GM23338 (cell line): ENCODE measurements around the gene CDKN1A. TPM values are rescaled to one million over a fixed set of nuclear protein-coding genes. Genes with fewer than 3 reads are reported as not detected.

Experiments
- ATAC-seq: fragments of 200-7000 bp; cut with Tn5 transposase; 3 replicates; pipeline ENCODE4 v1.9.1; 2020
- DNase-seq: peaks from one replicate; pipeline ENCODE4 v3.0.0-alpha.2; 2015; ENCODE audit warnings: low spot score
- H2AFZ ChIP-seq: fragments of 200-600 bp; sonication (generic); 2 replicates; pipeline ENCODE4 v1.8.0; 2016; ENCODE audit warnings: antibody characterized with exemption, mild to moderate bottlenecking, moderate library complexity
- H3F3A ChIP-seq: fragments of 200-600 bp; sonication (generic); replicated peaks from 2 replicates; pipeline ENCODE4 v1.8.0; 2017; ENCODE audit warnings: antibody characterized with exemption, mixed run types, low read depth
- H3K27ac ChIP-seq: fragments of 200-600 bp; sonication (generic); 2 replicates; pipeline ENCODE4 v1.6.1; 2016; ENCODE audit warnings: low read depth
- H3K27me3 ChIP-seq: fragments of 200-600 bp; sonication (generic); 2 replicates; pipeline ENCODE4 v1.8.0; 2016; ENCODE audit warnings: mild to moderate bottlenecking, mixed run types, moderate library complexity; ENCODE audit not compliant: insufficient read depth
- H3K36me3 ChIP-seq: fragments of 200-600 bp; sonication (generic); 2 replicates; pipeline ENCODE4 v1.8.0; 2016; ENCODE audit warnings: mild to moderate bottlenecking; ENCODE audit not compliant: insufficient read depth
- H3K4me1 ChIP-seq: fragments of 200-600 bp; sonication (generic); 2 replicates; pipeline ENCODE4 v1.8.0; 2016; ENCODE audit warnings: mild to moderate bottlenecking, moderate library complexity; ENCODE audit not compliant: insufficient read depth
- H3K4me2 ChIP-seq: fragments of 200-600 bp; sonication (generic); 2 replicates; pipeline ENCODE4 v1.7.1; 2017; ENCODE audit warnings: mixed run types
- H3K4me3 ChIP-seq: fragments of 200-600 bp; sonication (generic); 2 replicates; pipeline ENCODE4 v1.6.1; 2016; ENCODE audit warnings: mixed run types
- H3K79me2 ChIP-seq: fragments of 200-600 bp; sonication (generic); replicated peaks from 2 replicates; pipeline ENCODE4 v1.8.0; 2017; ENCODE audit warnings: mild to moderate bottlenecking; ENCODE audit not compliant: insufficient read depth
- H3K9me2 ChIP-seq: fragments of 200-600 bp; sonication (generic); 2 replicates; pipeline ENCODE4 v1.8.0; 2017; ENCODE audit not compliant: insufficient read depth
- H4K20me1 ChIP-seq: fragments of 200-600 bp; sonication (generic); replicated peaks from 2 replicates; pipeline ENCODE4 v1.8.0; 2017; ENCODE audit warnings: mild to moderate bottlenecking; ENCODE audit not compliant: insufficient read depth
- H3K27ac Mint-ChIP-seq: 2 replicates; pipeline ENCODE4 v1.8.0; 2020; ENCODE audit warnings: inconsistent platforms, mild to moderate bottlenecking, moderate library complexity, mixed read lengths
- H3K27me3 Mint-ChIP-seq: 3 replicates; pipeline ENCODE4 v1.8.0; 2022; ENCODE audit warnings: low read depth, mild to moderate bottlenecking, moderate library complexity, mixed read lengths, inconsistent platforms; ENCODE audit not compliant: insufficient read depth, poor library complexity
- H3K36me3 Mint-ChIP-seq: 3 replicates; pipeline ENCODE4 v1.8.0; 2021; ENCODE audit warnings: low read depth, mild to moderate bottlenecking, inconsistent platforms, moderate library complexity, mixed read lengths
- H3K4me1 Mint-ChIP-seq: 3 replicates; pipeline ENCODE4 v1.8.0; 2020; ENCODE audit warnings: mild to moderate bottlenecking, inconsistent platforms, mixed read lengths
- H3K4me3 Mint-ChIP-seq: 3 replicates; pipeline ENCODE4 v1.8.0; 2021; ENCODE audit warnings: moderate library complexity, mild to moderate bottlenecking, inconsistent platforms, mixed read lengths
- H3K9me3 Mint-ChIP-seq: 3 replicates; pipeline ENCODE4 v1.8.0; 2020; ENCODE audit warnings: moderate library complexity, mild to moderate bottlenecking, inconsistent platforms, mixed read lengths
- CREB1 ChIP-seq: fragments of 250-450 bp; sonication (Bioruptor Pico); IDR thresholded peaks from 2 replicates; pipeline ENCODE4 v1.5.0; 2020; ENCODE audit warnings: low read depth, mild to moderate bottlenecking, moderate library complexity
- ETS1 ChIP-seq: IDR thresholded peaks from 2 replicates; pipeline ENCODE4 v1.6.1; 2016; ENCODE audit warnings: antibody characterized with exemption
- EZH2 ChIP-seq: fragments of 200-600 bp; sonication (generic); IDR thresholded peaks from one replicate; pipeline ENCODE4 v1.8.0; 2017; ENCODE audit warnings: antibody characterized with exemption, mild to moderate bottlenecking, low read depth; ENCODE audit not compliant: unreplicated experiment
- JUNB ChIP-seq: IDR thresholded peaks from one replicate; pipeline ENCODE4 v1.6.1; 2016; ENCODE audit warnings: antibody characterized with exemption; ENCODE audit not compliant: unreplicated experiment
- NANOG ChIP-seq: IDR thresholded peaks from 2 replicates; pipeline ENCODE4 v1.6.1; 2016; ENCODE audit warnings: antibody characterized with exemption, borderline replicate concordance
- POLR2AphosphoS5 ChIP-seq: IDR thresholded peaks from 2 replicates; pipeline ENCODE4 v1.6.1; 2016; ENCODE audit warnings: antibody characterized with exemption, low read depth
- REST ChIP-seq: IDR thresholded peaks from one replicate; pipeline ENCODE4 v1.6.1; 2018; ENCODE audit warnings: antibody characterized with exemption; ENCODE audit not compliant: unreplicated experiment
- STAT1 ChIP-seq: IDR thresholded peaks from one replicate; pipeline ENCODE4 v1.6.1; 2016; ENCODE audit warnings: antibody characterized with exemption; ENCODE audit not compliant: unreplicated experiment
- ZNF114 ChIP-seq: fragments of 250-450 bp; sonication (Bioruptor Pico); IDR thresholded peaks from 2 replicates; pipeline ENCODE4 v1.5.0; 2020; ENCODE audit warnings: mild to moderate bottlenecking, moderate library complexity
- ZNF331 ChIP-seq: fragments of 250-450 bp; sonication (Bioruptor Pico); IDR thresholded peaks from 2 replicates; pipeline ENCODE4 v1.5.0; 2020; ENCODE audit warnings: low read depth, mild to moderate bottlenecking, moderate library complexity
- ZNF462 ChIP-seq: fragments of 250-450 bp; sonication (Bioruptor Pico); IDR thresholded peaks from 2 replicates; pipeline ENCODE4 v1.5.0; 2020; ENCODE audit warnings: mild to moderate bottlenecking, moderate library complexity
- polyA plus RNA-seq: library from polyadenylated mRNA; unstranded; fragments of >200 nt; fragmentation: Nextera tagmentation; extraction: Ambion mirVana; gene quantifications from 2 replicates; pipeline ENCODE4 v1.2.1, GENCODE V29; 2016
- total RNA-seq: library from RNA; depleted of rRNA; stranded (reverse); fragments of >200 nt; shearing (Covaris generic); gene quantifications from 2 replicates; pipeline ENCODE4 v1.2.3, GENCODE V29; 2014

The CDKN1A gene
- total and polyA plus RNA-seq, 2 experiments from 2014 or later = 31.5 to 45.6 TPM

- Mint-ChIP-seq H3K4me1 (peaks cover 24% of the 10 kb centered on the region), H3K4me3 (no peak overlapping the region), H3K27me3 (peaks cover 4% of the 10 kb centered on the region), H3K36me3 (no peaks in the 10 kb centered on the region), H3K27ac (no peak overlapping the region), H3K9me3 (no peaks in the 10 kb centered on the region)
- H3K79me2 ChIP-seq = no peaks in the 10 kb centered on the region
- TF ChIP-seq ZNF331 (CRISPR knock-in tag) (no peak), ETS1 (no peak), NANOG (no peak), CREB1 (CRISPR knock-in tag) (no peak), JUNB (no peak), EZH2 (no peak), ZNF462 (CRISPR knock-in tag) (no peak), ZNF114 (CRISPR knock-in tag) (no peak), STAT1 (no peak), REST (no peak), POLR2AphosphoS5 (no peak)
- DNase-seq = no peak
- H3K27me3 ChIP-seq = peaks cover 6% of the 10 kb centered on the region; the same call in 1 of the 2 replicates
- no peak overlapping the region for H3K27ac ChIP-seq
- H4K20me1 ChIP-seq = no peaks in the 10 kb centered on the region
- H2AFZ ChIP-seq = peak overlapping the region; percentile 63; the same call in 1 of the 2 replicates
- no peak for ATAC-seq
- H3K4me3 ChIP-seq = no peak overlapping the region
- H3K4me1 ChIP-seq = peaks cover 17% of the 10 kb centered on the region
- no peaks in the 10 kb centered on the region for H3K9me2 ChIP-seq
- no peaks in the 10 kb centered on the region for H3K36me3 ChIP-seq
- peaks cover 8% of the 10 kb centered on the region; the same call in 1 of the 2 replicates for H3F3A ChIP-seq
- no peak overlapping the region for H3K4me2 ChIP-seq
Observed at GRCh38 chr6:36662380-36662779, 16.1 kb upstream of the CDKN1A start.
